GM18870 (cell line): Measurements from ENCODE around the gene ZNF333.
A peak's percentile ranks its signal among the peaks of the same experiment; 100 is the strongest.

Experiments used
- ATAC-seq: cut with Tn5 transposase; IDR thresholded peaks from one replicate; pipeline ENCODE4 v1.9.1; 2021; ENCODE audit warnings: moderate library complexity; ENCODE audit not compliant: unreplicated experiment

The ZNF333 gene

GRCh38 chr19:14689598-14690503, at the start of gene ZNF333:
ZNF333 (plus strand) TSS chr19:14690048; CDS start chr19:14693492, 3,444 bp downstream.
- peak; percentile 88 for ATAC-seq

GRCh38 chr19:14648506-14648905, 41.3 kb upstream of the ZNF333 start:
- no peak for ATAC-seq

GRCh38 chr19:14649020-14649419, 40.8 kb upstream of the ZNF333 start:
- no peak for ATAC-seq

- no peak for ATAC-seq
Observed at GRCh38 chr19:14650161-14650560, 39.7 kb upstream of the ZNF333 start.

- no peak for ATAC-seq
Observed at GRCh38 chr19:14654786-14655560, 34.9 kb upstream of the ZNF333 start.

GRCh38 chr19:14655726-14656125, 34.1 kb upstream of the ZNF333 start:
- no peak for ATAC-seq

- ATAC-seq, result no peak
Observed at GRCh38 chr19:14659874-14660489, 29.9 kb upstream of the ZNF333 start.

GRCh38 chr19:14661372-14661924, 28.4 kb upstream of the ZNF333 start:
- ATAC-seq, result no peak

GRCh38 chr19:14669940-14670339, 19.9 kb upstream of the ZNF333 start:
- ATAC-seq, result no peak

GRCh38 chr19:14670408-14670807, 19.4 kb upstream of the ZNF333 start:
- ATAC-seq, result no peak

- ATAC-seq, result no peak
Observed at GRCh38 chr19:14672188-14672872, 17.5 kb upstream of the ZNF333 start.

GRCh38 chr19:14673088-14673487, 16.8 kb upstream of the ZNF333 start:
- no peak for ATAC-seq

- ATAC-seq, result no peak
Observed at GRCh38 chr19:14674764-14675163, 15.1 kb upstream of the ZNF333 start, which contains the start of gene ADGRE3. ADGRE3 (minus strand) TSS chr19:14674844; CDS start chr19:14674770, 74 bp downstream.

- no peak for ATAC-seq
Observed at GRCh38 chr19:14676762-14677161, 13.1 kb upstream of the ZNF333 start.

GRCh38 chr19:14677464-14677863, 12.4 kb upstream of the ZNF333 start:
- no peak for ATAC-seq

GRCh38 chr19:14678199-14678598, 11.6 kb upstream of the ZNF333 start:
- no peak for ATAC-seq

- ATAC-seq, result no peak
Observed at GRCh38 chr19:14682084-14682483, 7.8 kb upstream of the ZNF333 start.

- ATAC-seq, result no peak
Observed at GRCh38 chr19:14683439-14683838, 6.4 kb upstream of the ZNF333 start.

GRCh38 chr19:14686411-14686810, 3.4 kb upstream of the ZNF333 start:
- no peak for ATAC-seq

- ATAC-seq, result no peak
Observed at GRCh38 chr19:14694641-14695266, 4.9 kb downstream of the ZNF333 start.
